Stimulated activated CD8-positive, alpha-beta memory T cell treated with anti-CD3 and anti-CD28 coated beads, Interleukin-2, amount 100 ng/mL, for 48 hours (primary cell): ENCODE data around the gene APOL3.
"Not testable (repeated sequence)": the region's sequence is repeated elsewhere in the genome, so short reads cannot be mapped to it uniquely, and the experiment has no call there.

Experiments
- DNase-seq, 2 donors: peaks; one replicate each; pipeline ENCODE4 v3.0.0-alpha.2; 2020; ENCODE audit warnings: low read depth in 2 of 2

Gene APOL3

GRCh38 chr22:36101756-36102155 is 58.8 kb downstream of the APOL3 start:
- no peak for DNase-seq

DNA sequence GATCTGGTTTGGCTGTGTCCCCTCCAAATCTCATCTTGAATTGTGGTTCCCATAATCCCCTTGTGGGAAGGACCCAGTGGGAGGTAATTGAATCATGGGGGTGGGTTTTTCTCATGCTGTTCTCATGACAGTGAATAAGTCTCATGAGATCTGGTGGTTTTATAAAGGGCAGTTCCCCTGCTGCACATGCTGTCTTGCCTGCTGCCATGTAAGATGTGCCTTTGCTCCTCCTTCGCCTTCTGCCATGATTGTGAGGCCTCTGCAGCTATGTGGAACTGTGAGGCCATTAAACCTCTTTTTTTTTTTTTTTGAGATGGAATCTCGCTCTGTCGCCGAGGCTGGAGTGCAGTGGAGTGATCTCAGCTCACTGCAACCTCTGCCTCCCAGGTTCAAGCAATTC is 59.6 kb downstream of the APOL3 start:
- DNase-seq = not testable (repeated sequence)

- no peak for DNase-seq
Measured at GRCh38 chr22:36100134-36100824, 60.3 kb downstream of the APOL3 start.

DNA sequence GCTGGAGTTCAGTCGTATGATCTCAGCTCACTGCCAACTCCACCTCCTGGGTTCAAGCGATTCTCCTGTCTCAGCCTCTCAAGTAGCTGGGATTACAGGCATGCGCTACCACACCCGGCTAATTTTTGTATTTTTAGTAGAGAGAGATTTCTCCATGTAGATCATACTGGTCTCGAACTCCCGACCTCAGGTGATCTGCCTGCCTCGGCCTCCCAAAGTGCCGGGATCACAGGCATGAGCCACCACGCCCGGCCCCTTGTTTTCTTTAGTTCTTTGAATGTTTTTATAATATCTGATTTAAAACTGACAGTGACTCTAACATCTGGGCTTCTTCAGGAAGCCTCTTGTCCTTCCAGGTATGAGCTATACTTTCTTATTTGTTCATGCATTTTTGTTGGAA is 61.0 kb downstream of the APOL3 start:
- not testable (repeated sequence) for DNase-seq

DNA sequence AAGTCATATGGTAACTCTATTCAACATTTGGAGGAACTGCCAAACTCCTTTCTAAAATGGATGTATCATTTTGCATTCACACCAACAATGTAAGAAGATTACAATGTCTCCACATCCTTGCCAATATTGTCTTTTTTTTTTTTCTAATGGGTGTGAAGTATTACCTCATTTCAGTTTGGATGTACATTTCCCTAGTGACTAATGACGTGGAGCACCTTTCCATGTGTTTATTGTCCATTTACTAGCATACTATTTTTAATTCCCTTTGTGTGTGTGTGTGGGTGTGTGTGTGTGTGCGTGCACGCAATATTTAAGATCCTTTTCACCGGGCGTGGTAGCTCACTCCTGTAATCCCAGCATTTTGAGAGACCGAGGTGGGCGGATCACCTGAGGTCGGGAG is 62.7 kb downstream of the APOL3 start:
- DNase-seq = no peak

GRCh38 chr22:36090772-36091171 is 69.8 kb downstream of the APOL3 start:
- not testable (repeated sequence) for DNase-seq
